ENCODE measurements around the gene TMED1.

TMED1 gene

GRCh38 chr19:10820173-10820572, 15.8 kb downstream of the TMED1 start:
- peak; percentile 34 for TF ChIP-seq CTCF (conservative IDR thresholded peaks at IDR 0.05; ENCODE audit: control insufficient read depth, insufficient read depth, low read depth, low read length)
- no peak for DNase-seq (ENCODE audit: low read depth)
- no peak overlapping the region for H3K4me3 ChIP-seq (ENCODE audit: control insufficient read depth, low read depth, low read length)

- DNase-seq (ENCODE audit: low read depth): no peak
- no peak overlapping the region for H3K4me3 ChIP-seq (ENCODE audit: control insufficient read depth, low read depth, low read length)
- no peak for TF ChIP-seq CTCF (conservative IDR thresholded peaks at IDR 0.05; ENCODE audit: control insufficient read depth, insufficient read depth, low read depth, low read length)
Measured at GRCh38 chr19:10819124-10820060, 16.6 kb downstream of the TMED1 start.

GRCh38 chr19:10818301-10819123, 17.5 kb downstream of the TMED1 start:
- no peak for DNase-seq (ENCODE audit: low read depth)
- H3K4me3 ChIP-seq (ENCODE audit: control insufficient read depth, low read depth, low read length): no peak overlapping the region
- no peak for TF ChIP-seq CTCF (conservative IDR thresholded peaks at IDR 0.05; ENCODE audit: control insufficient read depth, insufficient read depth, low read depth, low read length)

- no peak for TF ChIP-seq CTCF (conservative IDR thresholded peaks at IDR 0.05; ENCODE audit: control insufficient read depth, insufficient read depth, low read depth, low read length)
- peak overlapping the region; percentile 92 for H3K4me3 ChIP-seq (ENCODE audit: control insufficient read depth, low read depth, low read length)
- DNase-seq (ENCODE audit: low read depth): peak; percentile 98
Measured at GRCh38 chr19:10817291-10818038, 18.5 kb downstream of the TMED1 start.

GRCh38 chr19:10816691-10817090, 19.3 kb downstream of the TMED1 start:
- peak overlapping the region; percentile 92 for H3K4me3 ChIP-seq (ENCODE audit: control insufficient read depth, low read depth, low read length)
- TF ChIP-seq CTCF (conservative IDR thresholded peaks at IDR 0.05; ENCODE audit: control insufficient read depth, insufficient read depth, low read depth, low read length): no peak
- no peak for DNase-seq (ENCODE audit: low read depth)

- peak overlapping the region; percentile 92 for H3K4me3 ChIP-seq (ENCODE audit: control insufficient read depth, low read depth, low read length)
- DNase-seq (ENCODE audit: low read depth): peak; percentile 68
- TF ChIP-seq CTCF (conservative IDR thresholded peaks at IDR 0.05; ENCODE audit: control insufficient read depth, insufficient read depth, low read depth, low read length): no peak
Measured at GRCh38 chr19:10815969-10816644, 19.9 kb downstream of the TMED1 start.
